ENCODE measurements around the gene TIMM21. TPM values are rescaled to one million over a fixed set of nuclear protein-coding genes. Genes with fewer than 3 reads are reported as not detected.

TIMM21 gene
- polyA plus RNA-seq, 1 donor from 2014 or later, result 59.2 TPM

- Histone ChIP-seq H3K9me3 (ENCODE audit: low read length) (peaks cover 6% of the 10 kb centered on the region), H3K27me3 (ENCODE audit: insufficient read depth, low read depth, low read length) (no peaks in the 10 kb centered on the region), H3K27ac (ENCODE audit: low read length) (no peak overlapping the region)
Observed at GRCh38 chr18:74113711-74114110, 34.6 kb upstream of the TIMM21 start.

GRCh38 chr18:74114116-74114515, 34.2 kb upstream of the TIMM21 start:
- Histone ChIP-seq H4K20me1 (ENCODE audit: insufficient read depth) (no peaks in the 10 kb centered on the region), H3K4me3 (ENCODE audit: low read length) (no peak overlapping the region), H3K9me2 (ENCODE audit: insufficient read depth, low read length) (no peaks in the 10 kb centered on the region), H2AFZ (ENCODE audit: low read depth, low read length) (no peak overlapping the region), H3K36me3 (ENCODE audit: insufficient read depth, low read length) (no peaks in the 10 kb centered on the region), H3F3A (ENCODE audit: insufficient read depth, low read length, poor library complexity, severe bottlenecking) (no peaks in the 10 kb centered on the region), H3K27me3 (ENCODE audit: insufficient read depth, low read depth, low read length) (no peaks in the 10 kb centered on the region), H3K4me2 (ENCODE audit: low read length) (no peak overlapping the region), H3K79me2 (replicated peaks; ENCODE audit: insufficient read depth, low read length) (no peaks in the 10 kb centered on the region), H3K27ac (ENCODE audit: low read length) (no peak overlapping the region), H3K9ac (ENCODE audit: low read length) (no peak overlapping the region), H3K9me3 (ENCODE audit: low read length) (peaks cover 6% of the 10 kb centered on the region)
- no peak for TF ChIP-seq CTCF (IDR thresholded peaks at IDR 0.05; ENCODE audit: poor library complexity, severe bottlenecking)
- TF ChIP-seq TAF1 (IDR thresholded peaks at IDR 0.05; ENCODE audit: low read depth), result no peak
- no peak for TF ChIP-seq EP300 (conservative IDR thresholded peaks at IDR 0.05; ENCODE audit: poor library complexity, severe bottlenecking)
- no peak for TF ChIP-seq RAD21 (conservative IDR thresholded peaks at IDR 0.05)
- TF ChIP-seq REST (IDR thresholded peaks at IDR 0.05; ENCODE audit: borderline replicate concordance), result no peak
- TF ChIP-seq MXI1 (conservative IDR thresholded peaks at IDR 0.05; ENCODE audit: poor library complexity, severe bottlenecking), result no peak
- TF ChIP-seq EZH2 (IDR thresholded peaks at IDR 0.05; ENCODE audit: borderline replicate concordance, insufficient read depth, low read length, poor library complexity, severe bottlenecking), result no peak
- no peak for TF ChIP-seq SMC3 (conservative IDR thresholded peaks at IDR 0.05; ENCODE audit: poor library complexity)
- TF ChIP-seq POLR2AphosphoS5 (IDR thresholded peaks at IDR 0.05), result no peak

More at GRCh38 chr18:74113711-74114110, 34.6 kb upstream of the TIMM21 start:
- no peaks in the 10 kb centered on the region for H3K9me2 ChIP-seq (ENCODE audit: insufficient read depth, low read length)
- no peak overlapping the region for H3K4me3 ChIP-seq (ENCODE audit: low read length)
- no peaks in the 10 kb centered on the region for H3K36me3 ChIP-seq (ENCODE audit: insufficient read depth, low read length)
- H2AFZ ChIP-seq (ENCODE audit: low read depth, low read length), result no peak overlapping the region
- no peak overlapping the region for H3K9ac ChIP-seq (ENCODE audit: low read length)
- H3F3A ChIP-seq (ENCODE audit: insufficient read depth, low read length, poor library complexity, severe bottlenecking), result no peaks in the 10 kb centered on the region
- H3K4me2 ChIP-seq (ENCODE audit: low read length), result no peak overlapping the region
- no peaks in the 10 kb centered on the region for H3K79me2 ChIP-seq (replicated peaks; ENCODE audit: insufficient read depth, low read length)
- TF ChIP-seq EZH2 (IDR thresholded peaks at IDR 0.05; ENCODE audit: borderline replicate concordance, insufficient read depth, low read length, poor library complexity, severe bottlenecking) (no peak), TAF1 (IDR thresholded peaks at IDR 0.05; ENCODE audit: low read depth) (no peak), RAD21 (conservative IDR thresholded peaks at IDR 0.05) (no peak), CTCF (IDR thresholded peaks at IDR 0.05; ENCODE audit: poor library complexity, severe bottlenecking) (no peak), POLR2AphosphoS5 (IDR thresholded peaks at IDR 0.05) (no peak)
- H4K20me1 ChIP-seq (ENCODE audit: insufficient read depth), result no peaks in the 10 kb centered on the region

All from neural cell (in vitro differentiated cells).